Kidney capillary endothelial cell (primary cell): ENCODE measurements around the gene SLA2.
"Not testable (repeated sequence)": the region's sequence is repeated elsewhere in the genome, so short reads cannot be mapped to it uniquely, and the experiment has no call there.

Experiments used
- DNase-seq: peaks from one replicate; pipeline ENCODE4 v3.0.0-alpha.2; 2018; ENCODE audit warnings: low spot score

SLA2 gene

GRCh38 chr20:36573798-36574365, 72.1 kb downstream of the SLA2 start:
- no peak for DNase-seq

GRCh38 chr20:36573103-36573797, 72.7 kb downstream of the SLA2 start, which contains the start of gene TGIF2:
Gene TGIF2 (plus strand): TSS chr20:36573597. CDS start chr20:36578775, 5,178 bp downstream.
- DNase-seq = peak; percentile 78

GRCh38 chr20:36572701-36573102, 73.3 kb downstream of the SLA2 start:
- peak; percentile 24 for DNase-seq

- no peak for DNase-seq
Observed at GRCh38 chr20:36571564-36572504, 74.2 kb downstream of the SLA2 start.

GRCh38 chr20:36569847-36570429, 76.1 kb downstream of the SLA2 start:
- DNase-seq = no peak

- no peak for DNase-seq
Observed at GRCh38 chr20:36565520-36565919, 80.5 kb downstream of the SLA2 start.

- DNase-seq = not testable (repeated sequence)
Observed at GRCh38 chr20:36564726-36565121, 81.3 kb downstream of the SLA2 start.

- not testable (repeated sequence) for DNase-seq
Observed at GRCh38 chr20:36564078-36564725, 81.8 kb downstream of the SLA2 start.

- DNase-seq = no peak
Observed at GRCh38 chr20:36563374-36563773, 82.6 kb downstream of the SLA2 start.

- no peak for DNase-seq
Observed at GRCh38 chr20:36562724-36563123, 83.3 kb downstream of the SLA2 start.
